CD1c-positive myeloid dendritic cell (primary cell): Measurements from ENCODE around the gene RPS6KA1.
A peak's percentile ranks its signal among the peaks of the same experiment; 100 is the strongest.
"Not testable (repeated sequence)": the region's sequence is repeated elsewhere in the genome, so short reads cannot be mapped to it uniquely, and the experiment has no call there.

Experiments used
- DNase-seq: peaks from one replicate; pipeline ENCODE4 v3.0.0-alpha.2; 2016; ENCODE audit errors: extremely low spot score

Gene RPS6KA1

GRCh38 chr1:26597629-26598039 is 68.1 kb downstream of the RPS6KA1 start:
- DNase-seq: peak; percentile 71

GRCh38 chr1:26598890-26599289 is 69.3 kb downstream of the RPS6KA1 start:
- peak; percentile 70 for DNase-seq

GRCh38 chr1:26602378-26602959 is 72.9 kb downstream of the RPS6KA1 start:
- peak; percentile 83 for DNase-seq

GRCh38 chr1:26603856-26604255 is 74.3 kb downstream of the RPS6KA1 start:
- DNase-seq: no peak

- DNase-seq: peak; percentile 34
Measured at GRCh38 chr1:26607186-26607585, 77.6 kb downstream of the RPS6KA1 start.

GRCh38 chr1:26608895-26609294 is 79.3 kb downstream of the RPS6KA1 start:
- no peak for DNase-seq

- no peak for DNase-seq
Measured at GRCh38 chr1:26610781-26611180, 81.2 kb downstream of the RPS6KA1 start.

- not testable (repeated sequence) for DNase-seq
Measured at GRCh38 chr1:26612627-26613026, 83.1 kb downstream of the RPS6KA1 start.

- DNase-seq: no peak
Measured at GRCh38 chr1:26614655-26615411, 85.3 kb downstream of the RPS6KA1 start.

- DNase-seq: peak; percentile 42
Measured at GRCh38 chr1:26616881-26617280, 87.3 kb downstream of the RPS6KA1 start.

- DNase-seq: peak; percentile 23
Measured at GRCh38 chr1:26618561-26618960, 89.0 kb downstream of the RPS6KA1 start.
